ENCODE results near the gene DYNC1H1.

The DYNC1H1 gene

DNA sequence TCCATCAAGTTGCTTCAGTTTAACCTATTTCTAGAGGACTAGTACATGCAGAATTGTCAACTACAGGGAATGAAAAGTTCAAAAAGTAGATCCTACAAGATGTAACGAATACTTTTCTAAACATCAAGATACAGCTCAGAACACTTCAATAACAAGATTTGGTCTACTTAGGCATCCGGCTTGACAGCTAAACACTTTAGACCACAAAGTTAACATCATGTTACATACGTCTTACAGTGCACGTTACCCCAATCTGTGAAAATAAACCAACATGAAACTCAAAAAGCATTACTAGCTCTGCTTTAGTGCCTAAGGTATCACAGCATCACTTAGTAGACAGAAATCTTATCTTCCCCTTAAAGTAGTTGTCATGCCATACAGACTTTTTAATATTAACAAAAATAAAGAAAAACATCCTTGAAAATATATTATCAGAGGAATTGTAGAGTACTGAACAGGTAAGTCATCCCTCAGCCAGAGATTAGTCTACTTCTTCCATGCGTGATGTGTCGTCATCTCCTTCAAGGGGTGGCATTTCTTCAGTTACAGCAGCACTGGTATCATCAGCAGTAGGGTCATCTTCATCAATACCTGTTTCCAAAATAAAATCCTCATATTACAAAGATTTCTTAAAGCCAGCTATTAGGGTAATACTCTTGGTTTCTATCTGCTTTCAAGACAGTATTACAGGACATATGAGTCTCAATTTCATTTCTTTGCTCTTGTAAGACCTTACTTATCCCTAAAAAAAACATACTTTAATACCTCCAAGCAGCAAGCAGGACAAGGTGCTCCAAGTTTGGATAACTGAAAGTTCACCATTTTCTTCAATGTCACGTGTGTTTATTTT is 117.1 kb downstream of the DYNC1H1 start:
- TF ChIP-seq GATA2 (IDR thresholded peaks at IDR 0.05; ENCODE audit: low read depth, low read length) (no peak), GATA3 (IDR thresholded peaks at IDR 0.05; ENCODE audit: low read depth, low read length) (no peak)

DNA sequence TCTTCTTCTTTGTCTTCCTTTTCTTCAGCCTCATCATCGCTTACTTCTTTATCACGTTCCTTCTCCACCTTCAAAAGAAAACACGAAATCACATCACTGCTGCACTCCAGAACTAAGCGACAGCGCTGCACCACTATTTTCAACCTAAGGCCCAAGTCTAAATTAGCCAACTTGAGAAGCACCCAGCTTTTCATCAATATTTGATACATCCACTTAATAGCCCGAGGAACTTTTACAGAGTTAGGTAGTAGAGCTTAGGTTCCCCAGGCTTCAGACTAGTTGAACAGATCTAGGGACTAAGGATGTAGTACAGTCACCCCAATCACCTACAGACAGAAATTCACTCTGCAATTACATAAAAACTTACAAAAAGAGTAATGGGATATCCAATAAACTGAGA is 120.6 kb downstream of the DYNC1H1 start:
- TF ChIP-seq GATA2 (IDR thresholded peaks at IDR 0.05; ENCODE audit: low read depth, low read length) (no peak), GATA3 (IDR thresholded peaks at IDR 0.05; ENCODE audit: low read depth, low read length) (no peak)

DNA sequence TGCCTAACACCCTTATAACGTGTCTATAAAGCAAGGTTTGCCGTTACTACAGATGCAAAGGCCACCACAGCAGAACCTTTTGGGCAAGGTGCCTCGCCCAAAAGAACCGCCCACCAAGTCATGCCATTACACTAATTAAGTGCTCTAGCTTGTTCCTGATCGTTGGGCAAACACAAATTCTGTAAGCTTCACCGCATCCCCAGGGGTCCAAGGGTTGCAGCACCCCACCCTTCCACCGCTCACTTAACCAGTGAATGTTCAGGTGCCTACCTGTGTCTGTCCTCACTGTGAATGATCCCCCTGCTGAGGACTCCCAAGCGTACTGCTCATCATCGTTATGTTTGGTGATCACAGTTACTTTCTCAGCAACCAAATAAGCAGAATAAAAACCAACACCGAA is 121.1 kb downstream of the DYNC1H1 start:
- TF ChIP-seq GATA2 (IDR thresholded peaks at IDR 0.05; ENCODE audit: low read depth, low read length), result no peak
- no peak for TF ChIP-seq GATA3 (IDR thresholded peaks at IDR 0.05; ENCODE audit: low read depth, low read length)

- no peak for TF ChIP-seq GATA3 (IDR thresholded peaks at IDR 0.05; ENCODE audit: low read depth, low read length)
- TF ChIP-seq GATA2 (IDR thresholded peaks at IDR 0.05; ENCODE audit: low read depth, low read length), result no peak
Observed at GRCh38 chr14:102085948-102086708, 121.8 kb downstream of the DYNC1H1 start.

DNA sequence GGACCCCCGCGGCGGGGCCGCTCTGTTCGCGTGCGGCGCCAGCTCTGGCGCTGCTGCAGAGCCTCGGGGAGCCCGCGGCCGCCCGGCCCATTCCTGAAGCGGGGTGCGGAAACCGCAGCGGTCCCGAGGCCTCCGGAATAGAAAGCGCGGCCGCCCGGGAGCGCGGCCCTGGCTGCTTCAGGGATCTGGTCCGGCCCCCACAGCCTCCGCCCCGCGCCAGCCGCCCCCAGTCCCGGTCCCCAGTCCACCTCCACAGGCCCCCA is 122.3 kb downstream of the DYNC1H1 start:
- TF ChIP-seq GATA3 (IDR thresholded peaks at IDR 0.05; ENCODE audit: low read depth, low read length), result no peak
- no peak for TF ChIP-seq GATA2 (IDR thresholded peaks at IDR 0.05; ENCODE audit: low read depth, low read length)

DNA sequence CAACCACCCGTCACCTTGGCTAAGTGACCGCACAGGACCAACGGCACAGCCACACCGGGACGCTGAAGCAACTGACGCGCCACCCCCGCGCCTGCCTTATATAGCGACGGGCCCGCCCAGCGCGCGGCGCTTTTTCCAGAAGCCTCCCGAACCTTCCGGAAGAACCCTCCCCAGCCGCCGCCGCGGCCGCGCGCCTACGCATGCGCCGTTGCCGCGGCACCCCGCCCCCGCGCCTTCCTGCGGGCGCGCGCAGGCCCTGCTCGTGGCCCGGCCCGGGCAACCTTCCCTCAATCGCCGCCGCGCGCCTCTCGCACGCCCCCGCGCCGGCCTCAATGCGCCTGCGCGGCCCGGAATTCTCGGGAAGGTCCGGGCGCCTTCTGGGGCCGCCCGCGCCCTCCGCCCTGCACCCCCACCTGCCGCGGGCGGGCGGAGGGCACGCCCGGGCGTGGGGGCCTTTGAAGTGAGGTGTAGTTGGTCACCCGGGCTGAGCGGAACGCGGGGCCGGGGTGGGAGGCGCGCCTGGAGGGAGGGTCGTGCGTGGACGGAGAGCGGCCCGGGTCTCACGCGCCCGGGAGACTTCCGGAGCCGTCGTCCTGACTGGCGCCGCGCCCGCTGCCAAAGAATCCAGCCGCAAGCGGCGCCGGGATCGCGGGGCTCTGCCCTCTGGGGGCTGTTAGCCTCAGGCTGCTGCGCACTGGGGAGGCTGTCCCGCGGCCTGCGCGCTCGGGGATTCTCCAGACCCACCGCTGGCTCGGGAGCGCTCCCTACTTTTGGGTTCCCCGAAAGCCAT is 122.8 kb downstream of the DYNC1H1 start, which contains the start of gene HSP90AA1:
Gene HSP90AA1 (minus strand): TSS at position 73 of the 790 bp plus-strand sequence. CDS start 666 bp downstream, outside the sequence.
- TF ChIP-seq GATA2 (IDR thresholded peaks at IDR 0.05; ENCODE audit: low read depth, low read length), result peak; percentile 19; the same call in 1 of the 2 replicates
- TF ChIP-seq GATA3 (IDR thresholded peaks at IDR 0.05; ENCODE audit: low read depth, low read length), result no peak

GRCh38 chr14:102087762-102088011 is 123.3 kb downstream of the DYNC1H1 start:
- no peak for TF ChIP-seq GATA2 (IDR thresholded peaks at IDR 0.05; ENCODE audit: low read depth, low read length)
- TF ChIP-seq GATA3 (IDR thresholded peaks at IDR 0.05; ENCODE audit: low read depth, low read length), result no peak

- TF ChIP-seq GATA2 (IDR thresholded peaks at IDR 0.05; ENCODE audit: low read depth, low read length), result no peak
- no peak for TF ChIP-seq GATA3 (IDR thresholded peaks at IDR 0.05; ENCODE audit: low read depth, low read length)
Observed at GRCh38 chr14:102088012-102088792, 123.8 kb downstream of the DYNC1H1 start.

DNA sequence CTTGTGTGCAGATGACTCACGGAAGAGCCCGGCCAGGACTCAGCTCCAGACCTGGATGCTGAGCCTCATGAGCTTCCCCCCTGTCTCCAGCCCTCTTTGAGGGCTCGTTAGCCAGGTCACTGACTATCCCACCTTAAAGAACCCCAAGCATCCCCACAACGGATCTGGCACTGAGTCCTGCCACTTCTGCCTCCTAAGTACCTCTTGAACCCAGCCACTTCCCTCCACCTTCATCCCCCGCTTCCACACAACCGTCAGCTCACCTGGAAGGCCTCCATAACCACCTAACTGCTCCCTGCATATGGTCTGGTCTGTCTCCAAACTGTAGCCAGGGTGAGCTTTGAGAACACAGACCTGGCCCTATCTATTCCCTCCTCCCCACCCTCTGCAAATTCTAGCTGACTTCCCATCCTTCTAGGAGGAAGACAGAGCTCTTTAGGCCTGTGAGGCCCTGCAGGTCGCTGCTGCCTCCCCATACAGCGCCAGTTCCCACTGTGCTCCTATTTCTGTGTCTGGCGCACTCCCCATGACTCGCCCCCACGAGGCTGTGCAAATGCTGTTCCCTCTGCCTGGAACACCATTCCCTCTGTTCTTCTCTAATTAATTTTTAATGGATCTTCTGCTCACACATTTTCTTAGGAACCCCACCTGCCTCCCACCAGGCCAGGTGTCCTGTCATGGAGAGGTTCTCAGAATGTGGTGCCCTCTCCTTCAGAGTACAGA is 125.4 kb downstream of the DYNC1H1 start:
- TF ChIP-seq GATA3 (IDR thresholded peaks at IDR 0.05; ENCODE audit: low read depth, low read length), result no peak
- no peak for TF ChIP-seq GATA2 (IDR thresholded peaks at IDR 0.05; ENCODE audit: low read depth, low read length)

- TF ChIP-seq GATA2 (IDR thresholded peaks at IDR 0.05; ENCODE audit: low read depth, low read length), result no peak
- no peak for TF ChIP-seq GATA3 (IDR thresholded peaks at IDR 0.05; ENCODE audit: low read depth, low read length)
Observed at GRCh38 chr14:102090713-102091112, 126.3 kb downstream of the DYNC1H1 start.

DNA sequence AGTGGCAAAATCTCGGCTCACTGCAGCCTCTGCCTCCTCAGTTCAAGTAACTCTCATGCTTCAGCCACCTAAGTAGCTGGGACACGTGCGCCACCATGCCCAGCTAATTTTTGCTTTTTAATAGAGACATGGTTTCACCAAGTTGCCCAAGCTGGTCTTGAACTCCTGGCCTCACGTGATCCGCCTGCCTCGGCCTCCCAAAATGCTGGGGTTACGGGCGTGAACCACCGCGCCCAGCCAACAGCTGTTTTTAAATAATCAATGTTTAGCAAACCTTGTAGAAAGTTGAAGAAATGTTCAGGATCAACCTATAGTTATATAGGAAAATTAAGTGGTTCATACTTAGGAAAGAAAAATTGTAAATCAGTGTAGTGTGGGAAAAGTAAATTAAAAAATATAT is 128.4 kb downstream of the DYNC1H1 start:
- no peak for TF ChIP-seq GATA2 (IDR thresholded peaks at IDR 0.05; ENCODE audit: low read depth, low read length)
- no peak for TF ChIP-seq GATA3 (IDR thresholded peaks at IDR 0.05; ENCODE audit: low read depth, low read length)

- TF ChIP-seq GATA2 (IDR thresholded peaks at IDR 0.05; ENCODE audit: low read depth, low read length) (no peak), GATA3 (IDR thresholded peaks at IDR 0.05; ENCODE audit: low read depth, low read length) (no peak)
Observed at GRCh38 chr14:102094101-102094500, 129.7 kb downstream of the DYNC1H1 start.

DNA sequence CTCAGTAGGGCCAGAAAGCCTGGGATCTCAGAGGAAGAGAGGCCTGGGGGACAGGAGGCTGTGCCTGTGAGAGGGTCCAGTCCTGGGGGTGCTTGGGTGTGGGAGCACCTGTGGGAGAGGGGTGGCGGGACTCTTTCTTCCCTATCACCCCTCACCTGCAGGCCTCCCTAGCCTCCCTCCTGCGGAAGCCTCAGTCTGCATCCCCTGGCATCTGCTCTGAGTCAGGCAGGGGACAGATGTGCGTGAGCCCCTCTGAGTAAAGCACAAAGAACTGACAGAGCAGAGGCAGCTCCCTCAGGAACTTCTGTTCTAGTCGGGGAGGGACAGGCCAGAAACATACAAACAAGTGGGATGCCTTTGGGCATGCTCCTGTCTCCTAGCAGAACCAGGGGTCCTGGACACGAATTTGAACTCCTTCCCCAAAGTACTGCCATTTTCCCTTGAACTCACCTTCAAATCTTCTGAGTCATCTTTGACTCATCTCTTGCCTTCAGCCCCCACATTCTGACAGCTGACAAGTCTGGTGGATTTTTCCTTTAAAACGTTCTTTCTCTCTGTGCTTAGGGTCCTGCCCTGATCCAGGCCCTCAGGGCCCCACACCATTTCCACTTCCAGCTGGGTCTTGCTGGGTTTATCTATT is 131.0 kb downstream of the DYNC1H1 start:
- TF ChIP-seq GATA3 (IDR thresholded peaks at IDR 0.05; ENCODE audit: low read depth, low read length) (no peak), GATA2 (IDR thresholded peaks at IDR 0.05; ENCODE audit: low read depth, low read length) (no peak)

Measured in SH-SY5Y (cell line).